Measurements from ENCODE around the gene MKNK2.

MKNK2 gene

GRCh38 chr19:2049741-2050348, 1.2 kb downstream of the MKNK2 start:
- DNase-seq (ENCODE audit: low spot score in 2 of 2) = peak in 1 of 2 donors; percentile 49
- no peaks in the 10 kb centered on the region for H3K27me3 Mint-ChIP-seq
- no peaks in the 10 kb centered on the region for H3K9me3 Mint-ChIP-seq
- peak overlapping the region; percentile 73 for H3K27ac Mint-ChIP-seq (ENCODE audit: low read depth)
- ATAC-seq (replicated peaks; ENCODE audit: extremely low read depth, poor library complexity, severe bottlenecking) = no peak
- peak overlapping the region; percentile 85 for H3K4me3 Mint-ChIP-seq
- H3K36me3 Mint-ChIP-seq (ENCODE audit: insufficient read depth) = peaks cover 45% of the 10 kb centered on the region
- peaks cover 38% of the 10 kb centered on the region for H3K4me1 Mint-ChIP-seq

GRCh38 chr19:2048959-2049740, 1.9 kb downstream of the MKNK2 start:
- Mint-ChIP-seq H3K4me3 (peak overlapping the region; percentile 85), H3K27me3 (no peaks in the 10 kb centered on the region), H3K36me3 (ENCODE audit: insufficient read depth) (peaks cover 51% of the 10 kb centered on the region), H3K9me3 (no peaks in the 10 kb centered on the region), H3K27ac (ENCODE audit: low read depth) (peak overlapping the region; percentile 73), H3K4me1 (peaks cover 41% of the 10 kb centered on the region)
- ATAC-seq (replicated peaks; ENCODE audit: extremely low read depth, poor library complexity, severe bottlenecking) (no peak), DNase-seq (ENCODE audit: low spot score in 2 of 2) (no peak)

- ATAC-seq (replicated peaks; ENCODE audit: extremely low read depth, poor library complexity, severe bottlenecking) (no peak), DNase-seq (ENCODE audit: low spot score in 2 of 2) (no peak)
- Mint-ChIP-seq H3K4me1 (peaks cover 47% of the 10 kb centered on the region), H3K9me3 (no peaks in the 10 kb centered on the region), H3K4me3 (peak overlapping the region; percentile 85), H3K27ac (ENCODE audit: low read depth) (peak overlapping the region; percentile 73), H3K27me3 (no peaks in the 10 kb centered on the region), H3K36me3 (ENCODE audit: insufficient read depth) (peaks cover 58% of the 10 kb centered on the region)
These were observed 2.7 kb downstream of the MKNK2 start for GRCh38 chr19:2048104-2048958.

- no peaks in the 10 kb centered on the region for H3K9me3 Mint-ChIP-seq
- peaks cover 64% of the 10 kb centered on the region for H3K36me3 Mint-ChIP-seq (ENCODE audit: insufficient read depth)
- H3K4me1 Mint-ChIP-seq = peaks cover 49% of the 10 kb centered on the region
- H3K27me3 Mint-ChIP-seq = no peaks in the 10 kb centered on the region
- peak overlapping the region; percentile 85 for H3K4me3 Mint-ChIP-seq
- DNase-seq (ENCODE audit: low spot score in 2 of 2) (no peak), ATAC-seq (replicated peaks; ENCODE audit: extremely low read depth, poor library complexity, severe bottlenecking) (no peak)
- H3K27ac Mint-ChIP-seq (ENCODE audit: low read depth) = peak overlapping the region; percentile 73
These were observed 3.5 kb downstream of the MKNK2 start for GRCh38 chr19:2047449-2048103.

- H3K4me1 Mint-ChIP-seq = peaks cover 43% of the 10 kb centered on the region
- H3K27ac Mint-ChIP-seq (ENCODE audit: low read depth) = no peak overlapping the region
- H3K9me3 Mint-ChIP-seq = no peaks in the 10 kb centered on the region
- no peak for DNase-seq (ENCODE audit: low spot score in 2 of 2)
- peaks cover 67% of the 10 kb centered on the region for H3K36me3 Mint-ChIP-seq (ENCODE audit: insufficient read depth)
- H3K27me3 Mint-ChIP-seq = no peaks in the 10 kb centered on the region
- no peak for ATAC-seq (replicated peaks; ENCODE audit: extremely low read depth, poor library complexity, severe bottlenecking)
- peak overlapping the region; percentile 85 for H3K4me3 Mint-ChIP-seq
These were observed 4.0 kb downstream of the MKNK2 start for GRCh38 chr19:2047076-2047448.

- no peaks in the 10 kb centered on the region for H3K27me3 Mint-ChIP-seq
- H3K4me3 Mint-ChIP-seq = peak overlapping the region; percentile 85
- H3K27ac Mint-ChIP-seq (ENCODE audit: low read depth) = peak overlapping the region; percentile 97
- DNase-seq (ENCODE audit: low spot score in 2 of 2) = no peak
- H3K36me3 Mint-ChIP-seq (ENCODE audit: insufficient read depth) = peaks cover 66% of the 10 kb centered on the region
- H3K9me3 Mint-ChIP-seq = no peaks in the 10 kb centered on the region
- H3K4me1 Mint-ChIP-seq = peaks cover 41% of the 10 kb centered on the region
- ATAC-seq (replicated peaks; ENCODE audit: extremely low read depth, poor library complexity, severe bottlenecking) = no peak
These were observed 4.8 kb downstream of the MKNK2 start for GRCh38 chr19:2046046-2046907.

GRCh38 chr19:2045501-2046045, 5.5 kb downstream of the MKNK2 start:
- DNase-seq (ENCODE audit: low spot score in 2 of 2) (no peak), ATAC-seq (replicated peaks; ENCODE audit: extremely low read depth, poor library complexity, severe bottlenecking) (no peak)
- Mint-ChIP-seq H3K36me3 (ENCODE audit: insufficient read depth) (peaks cover 70% of the 10 kb centered on the region), H3K4me3 (no peak overlapping the region), H3K4me1 (peaks cover 42% of the 10 kb centered on the region), H3K27ac (ENCODE audit: low read depth) (peak overlapping the region; percentile 97), H3K27me3 (no peaks in the 10 kb centered on the region), H3K9me3 (no peaks in the 10 kb centered on the region)

GRCh38 chr19:2044709-2045500, 6.1 kb downstream of the MKNK2 start:
- Mint-ChIP-seq H3K9me3 (no peaks in the 10 kb centered on the region), H3K36me3 (ENCODE audit: insufficient read depth) (peaks cover 66% of the 10 kb centered on the region), H3K4me3 (no peak overlapping the region), H3K27me3 (no peaks in the 10 kb centered on the region), H3K27ac (ENCODE audit: low read depth) (peak overlapping the region; percentile 97), H3K4me1 (peaks cover 40% of the 10 kb centered on the region)
- ATAC-seq (replicated peaks; ENCODE audit: extremely low read depth, poor library complexity, severe bottlenecking) = no peak
- no peak for DNase-seq (ENCODE audit: low spot score in 2 of 2)

- Mint-ChIP-seq H3K4me3 (peak overlapping the region; percentile 67), H3K36me3 (ENCODE audit: insufficient read depth) (peaks cover 63% of the 10 kb centered on the region), H3K27me3 (no peaks in the 10 kb centered on the region), H3K27ac (ENCODE audit: low read depth) (peak overlapping the region; percentile 97), H3K4me1 (peaks cover 39% of the 10 kb centered on the region), H3K9me3 (no peaks in the 10 kb centered on the region)
- ATAC-seq (replicated peaks; ENCODE audit: extremely low read depth, poor library complexity, severe bottlenecking) = no peak
- DNase-seq (ENCODE audit: low spot score in 2 of 2) = no peak
These were observed 6.9 kb downstream of the MKNK2 start for GRCh38 chr19:2043961-2044708.

- H3K4me1 Mint-ChIP-seq = peaks cover 42% of the 10 kb centered on the region
- peak overlapping the region; percentile 67 for H3K4me3 Mint-ChIP-seq
- peaks cover 60% of the 10 kb centered on the region for H3K36me3 Mint-ChIP-seq (ENCODE audit: insufficient read depth)
- no peaks in the 10 kb centered on the region for H3K27me3 Mint-ChIP-seq
- peak overlapping the region; percentile 97 for H3K27ac Mint-ChIP-seq (ENCODE audit: low read depth)
- ATAC-seq (replicated peaks; ENCODE audit: extremely low read depth, poor library complexity, severe bottlenecking) = no peak
- H3K9me3 Mint-ChIP-seq = no peaks in the 10 kb centered on the region
- DNase-seq (ENCODE audit: low spot score in 2 of 2) = no peak
These were observed 7.8 kb downstream of the MKNK2 start for GRCh38 chr19:2043251-2043641.

All from central memory CD8-positive, alpha-beta T cell (primary cell).